Renal cortical epithelial cell (primary cell): ENCODE measurements around the gene RIMOC1. TPM values are rescaled to one million over a fixed set of nuclear protein-coding genes. Genes with fewer than 3 reads are reported as not detected.
"Not testable (repeated sequence)": the region's sequence is repeated elsewhere in the genome, so short reads cannot be mapped to it uniquely, and the experiment has no call there.

Source experiments
- DNase-seq: peaks from one replicate; pipeline ENCODE4 v3.0.0-alpha.2; 2011; ENCODE audit warnings: low read depth
- total RNA-seq: library from RNA; depleted of rRNA; stranded (reverse); fragments of >200 nt; gene quantifications from 2 replicates; pipeline ENCODE4 v1.2.3, GENCODE V29; 2014

The RIMOC1 gene
- total RNA-seq, 1 donor from 2014 or later: 18.1 TPM

- DNase-seq: no peak
Measured at GRCh38 chr5:41891066-41891707, 13.0 kb upstream of the RIMOC1 start.

GRCh38 chr5:41892031-41892430, 12.1 kb upstream of the RIMOC1 start:
- DNase-seq: no peak

- DNase-seq: no peak
Measured at GRCh38 chr5:41893074-41893851, 10.9 kb upstream of the RIMOC1 start.

GRCh38 chr5:41896230-41896629, 7.9 kb upstream of the RIMOC1 start:
- DNase-seq: no peak

GRCh38 chr5:41903382-41903891, 707 bp upstream of the RIMOC1 start:
- DNase-seq: no peak

- no peak for DNase-seq
Measured at GRCh38 chr5:41906151-41906550, 2.0 kb downstream of the RIMOC1 start.

GRCh38 chr5:41908374-41909079, 4.4 kb downstream of the RIMOC1 start:
- peak; percentile 75 for DNase-seq

- no peak for DNase-seq
Measured at GRCh38 chr5:41918105-41918504, 14.0 kb downstream of the RIMOC1 start.

- no peak for DNase-seq
Measured at GRCh38 chr5:41921166-41921565, 17.0 kb downstream of the RIMOC1 start.

GRCh38 chr5:41921874-41922273, 17.7 kb downstream of the RIMOC1 start:
- DNase-seq: peak; percentile 70

GRCh38 chr5:41924526-41924871, 20.4 kb downstream of the RIMOC1 start:
- no peak for DNase-seq

- DNase-seq: peak; percentile 83
Measured at GRCh38 chr5:41924872-41925554, 20.9 kb downstream of the RIMOC1 start, which contains the start of gene FBXO4. Gene FBXO4 (plus strand): TSS chr5:41925281. CDS start chr5:41925310, 29 bp downstream.

- peak; percentile 49 for DNase-seq
Measured at GRCh38 chr5:41925555-41925951, 21.4 kb downstream of the RIMOC1 start.

- DNase-seq: no peak
Measured at GRCh38 chr5:41927604-41928003, 23.5 kb downstream of the RIMOC1 start.

- no peak for DNase-seq
Measured at GRCh38 chr5:41929035-41929434, 24.9 kb downstream of the RIMOC1 start.

- DNase-seq: peak; percentile 58
Measured at GRCh38 chr5:41932770-41933169, 28.6 kb downstream of the RIMOC1 start.

GRCh38 chr5:41935544-41935943, 31.4 kb downstream of the RIMOC1 start:
- DNase-seq: no peak

GRCh38 chr5:41940641-41941040, 36.5 kb downstream of the RIMOC1 start:
- no peak for DNase-seq

- DNase-seq: not testable (repeated sequence)
Measured at GRCh38 chr5:41945332-41945955, 41.3 kb downstream of the RIMOC1 start.

GRCh38 chr5:41951224-41951623, 47.1 kb downstream of the RIMOC1 start:
- DNase-seq: no peak
